HG03342 (cell line): ENCODE results near the gene CARM1.
"Not testable (repeated sequence)": the region's sequence is repeated elsewhere in the genome, so short reads cannot be mapped to it uniquely, and the experiment has no call there.

Source experiments
- ATAC-seq: cut with Tn5 transposase; IDR thresholded peaks from one replicate; pipeline ENCODE4 v1.9.1; 2021; ENCODE audit warnings: mild to moderate bottlenecking, moderate library complexity; ENCODE audit not compliant: unreplicated experiment

Gene CARM1

DNA sequence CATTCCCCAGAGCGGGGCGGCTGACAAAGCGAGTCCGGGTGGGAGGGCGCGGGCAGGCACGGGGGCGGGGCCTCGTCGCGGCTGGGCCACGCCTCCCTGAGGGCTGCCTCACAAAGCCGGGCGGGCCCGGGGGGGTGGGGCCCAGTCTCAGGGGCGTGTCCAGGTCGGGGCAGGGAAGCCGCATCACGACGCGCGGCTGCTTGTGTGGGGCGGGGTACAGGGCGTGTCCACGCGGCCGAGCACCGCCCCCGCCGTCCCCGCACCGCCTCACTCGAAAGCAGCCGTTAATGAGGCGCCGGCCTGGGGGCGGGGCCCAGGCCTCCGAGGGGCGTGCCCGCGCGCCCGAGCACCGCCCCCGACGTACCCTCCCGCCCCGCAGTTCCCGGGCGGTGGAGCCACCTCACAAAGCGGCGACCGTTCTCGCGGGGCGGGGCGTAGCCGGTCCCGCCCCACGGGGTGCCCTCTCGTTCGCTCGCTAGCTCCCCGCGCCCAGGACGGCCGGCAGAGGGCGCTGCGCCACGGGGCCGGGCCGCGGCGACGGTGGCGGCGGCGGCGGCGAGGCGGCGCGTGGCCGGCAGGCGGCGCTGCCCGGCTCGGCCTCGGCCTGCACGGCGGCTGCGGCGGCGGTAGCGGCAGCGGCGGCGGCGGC, at the start of gene CARM1:
Gene CARM1 (plus strand): TSS at position 599 of the 649 bp plus-strand sequence. CDS start 150 bp downstream, outside the sequence.
- ATAC-seq = peak; percentile 64

GRCh38 chr19:10823690-10824089, 47.7 kb upstream of the CARM1 start:
- no peak for ATAC-seq

- no peak for ATAC-seq
Measured at GRCh38 chr19:10826231-10826630, 45.1 kb upstream of the CARM1 start.

GRCh38 chr19:10826846-10827245, 44.5 kb upstream of the CARM1 start:
- no peak for ATAC-seq

- ATAC-seq = no peak
Measured at GRCh38 chr19:10828981-10829821, 42.2 kb upstream of the CARM1 start.

GRCh38 chr19:10829967-10830366, 41.4 kb upstream of the CARM1 start:
- no peak for ATAC-seq

DNA sequence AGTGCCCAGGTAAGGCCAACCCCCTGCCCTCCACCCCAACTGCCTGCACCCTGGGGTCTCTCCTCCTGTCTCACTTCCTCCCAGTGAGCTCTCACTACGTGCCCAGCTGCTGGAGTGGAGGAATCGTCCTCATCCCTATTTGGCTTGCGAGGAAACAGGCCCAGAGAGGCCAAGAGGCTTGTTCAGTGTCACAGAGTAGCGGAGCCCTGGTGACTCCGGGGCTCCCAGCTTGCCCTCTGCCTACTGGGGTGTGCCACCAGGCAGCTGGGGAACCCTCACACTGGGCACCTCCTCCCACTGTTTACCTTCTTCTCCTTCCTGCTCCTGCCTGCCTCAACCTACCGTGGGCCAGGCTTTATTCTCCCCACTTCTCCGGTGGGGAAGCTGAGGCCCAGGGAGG, 41.0 kb upstream of the CARM1 start:
- no peak for ATAC-seq

DNA sequence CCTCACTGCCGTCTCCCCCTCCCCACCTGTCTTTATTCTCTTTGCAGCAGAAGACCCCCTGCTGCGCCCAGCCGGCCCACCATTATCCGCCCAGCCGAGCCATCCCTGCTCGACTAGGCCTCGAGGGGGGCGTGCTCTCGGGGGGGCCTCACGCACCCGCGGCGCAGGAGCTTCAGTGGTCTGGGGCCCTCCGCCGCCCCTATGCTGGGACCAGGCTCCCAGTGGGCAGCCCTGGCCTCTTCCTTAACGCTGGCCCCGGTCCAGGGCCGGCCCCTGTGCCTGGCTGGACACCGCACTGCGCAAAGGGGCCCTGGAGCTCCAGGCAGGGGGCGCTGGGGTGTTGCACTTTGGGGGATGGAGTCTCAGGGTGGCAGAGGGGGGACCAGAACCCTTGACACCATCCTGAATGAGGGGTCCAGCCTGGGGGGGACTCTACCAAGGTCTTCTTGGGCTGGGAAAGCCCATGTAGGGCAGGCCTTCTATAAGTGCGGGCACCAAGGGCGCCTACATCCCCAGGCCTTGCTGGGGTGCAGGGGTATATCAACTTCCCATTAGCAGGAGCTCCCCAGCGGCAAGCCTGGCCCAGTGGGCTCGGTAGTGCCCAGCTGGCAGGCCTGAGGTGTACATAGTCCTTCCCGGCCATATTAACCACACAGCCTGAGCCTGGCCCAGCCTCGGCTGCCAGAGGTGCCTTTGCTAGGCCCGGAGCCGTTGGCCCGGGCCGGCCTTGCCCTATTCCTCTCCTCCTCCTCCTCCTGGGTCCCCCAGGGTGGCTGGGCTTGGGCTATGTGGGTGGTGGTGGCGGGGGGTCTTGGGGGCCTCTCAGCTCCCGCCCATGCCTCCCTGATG, 40.2 kb upstream of the CARM1 start:
- no peak for ATAC-seq

DNA sequence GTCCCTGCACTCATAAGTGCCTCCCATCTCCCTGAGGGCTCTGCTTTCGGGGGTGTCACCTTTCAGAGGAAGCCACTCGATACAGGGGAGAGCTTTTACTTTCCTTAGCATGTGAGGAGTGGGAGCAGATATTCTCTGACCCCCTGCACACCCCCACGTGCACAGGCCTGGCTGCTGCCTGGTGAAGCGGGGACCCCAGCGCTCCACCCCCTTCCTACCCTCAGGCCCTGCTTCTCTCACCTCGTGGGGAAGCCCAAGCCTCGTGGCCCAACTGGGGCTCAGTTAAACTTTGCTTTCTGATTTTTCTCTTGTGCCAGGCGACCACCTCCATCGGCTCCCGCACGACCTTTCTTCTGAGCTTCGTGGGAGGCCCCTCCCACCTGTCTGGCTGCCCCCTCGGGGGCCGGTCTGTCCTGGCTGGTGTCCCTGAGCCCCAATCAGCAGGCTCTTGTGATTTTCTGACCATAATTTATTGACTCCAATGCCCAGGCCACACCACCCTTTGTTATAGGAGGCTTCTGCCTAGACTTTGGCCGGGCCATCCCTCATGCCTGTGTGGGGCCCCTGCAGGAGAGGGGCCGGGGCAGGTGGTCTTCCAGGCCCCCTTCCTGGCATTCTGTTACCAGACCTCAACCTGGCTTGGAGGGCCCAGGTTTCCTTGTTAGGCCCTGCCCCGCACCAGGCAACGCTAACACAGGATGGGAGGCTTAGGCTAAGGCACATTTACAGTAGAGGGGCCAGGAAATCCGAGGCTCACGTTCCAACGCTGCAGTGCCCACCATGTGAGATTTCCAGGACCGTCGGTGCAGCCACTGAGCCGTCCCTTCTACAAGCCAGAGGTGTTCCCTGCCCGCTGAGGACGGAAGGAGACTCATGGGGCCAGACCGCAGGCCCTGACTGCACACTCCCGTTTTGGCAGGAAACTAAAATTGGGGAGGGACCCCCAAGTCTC, 39.1 kb upstream of the CARM1 start:
- ATAC-seq = no peak

DNA sequence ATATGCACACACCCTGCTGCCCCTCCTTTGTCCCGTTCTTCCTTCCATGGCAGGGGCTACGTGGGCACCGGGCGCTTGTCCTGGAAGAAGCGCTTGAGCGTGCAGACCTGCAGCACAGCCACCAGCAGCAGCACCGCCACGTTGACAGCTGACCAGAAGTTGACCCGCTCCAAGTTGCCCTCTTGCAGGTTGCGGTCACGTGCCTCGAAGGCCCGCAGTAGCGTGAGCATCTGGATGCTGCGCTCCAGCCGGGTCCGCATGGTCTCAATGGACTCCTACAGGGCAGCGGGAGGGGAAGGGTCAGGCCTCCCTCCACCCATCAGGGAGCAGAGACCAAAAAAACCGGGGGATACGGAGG, 38.4 kb upstream of the CARM1 start:
- ATAC-seq = no peak

GRCh38 chr19:10835089-10835753, 36.1 kb upstream of the CARM1 start:
- ATAC-seq = no peak

DNA sequence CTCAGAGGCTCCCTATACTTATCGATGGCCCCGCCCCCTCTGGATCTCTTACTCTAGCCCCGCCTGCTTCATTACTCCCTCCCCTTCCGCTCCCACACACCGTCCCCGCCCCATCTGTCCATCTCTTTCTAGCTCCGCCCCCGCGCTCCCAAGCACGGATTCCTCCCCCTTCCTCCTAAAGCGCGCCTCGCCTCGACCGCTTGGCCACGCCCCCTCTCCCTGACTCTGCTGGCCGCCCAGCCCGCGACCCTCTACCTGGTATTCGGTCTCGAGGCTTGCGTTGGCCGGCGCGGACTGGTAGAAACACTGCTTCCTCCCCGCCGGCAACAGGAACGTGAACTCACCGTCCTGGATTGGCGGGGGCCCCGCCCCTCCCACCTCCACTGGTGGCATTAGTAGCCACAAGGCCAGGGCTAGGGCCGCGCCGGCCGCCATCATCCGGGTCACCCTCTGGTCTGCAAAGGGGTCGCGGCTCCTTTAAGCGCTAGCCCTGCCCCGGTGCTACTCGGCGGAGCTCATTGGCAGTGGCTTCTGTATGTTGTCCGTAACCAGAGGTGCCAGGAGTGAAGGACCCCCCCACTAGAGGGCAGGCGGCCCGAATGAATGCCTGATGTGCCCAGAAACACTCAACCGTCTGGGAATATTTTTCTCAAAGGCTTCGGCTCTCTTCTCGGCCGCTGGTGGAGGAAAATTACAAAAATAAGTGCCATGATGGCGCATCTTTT, 35.4 kb upstream of the CARM1 start, which contains the start of gene TMED1:
Gene TMED1 (minus strand): TSS at position 459 of the 725 bp plus-strand sequence. CDS start 21 bp downstream, at position 438.
- peak; percentile 74 for ATAC-seq

DNA sequence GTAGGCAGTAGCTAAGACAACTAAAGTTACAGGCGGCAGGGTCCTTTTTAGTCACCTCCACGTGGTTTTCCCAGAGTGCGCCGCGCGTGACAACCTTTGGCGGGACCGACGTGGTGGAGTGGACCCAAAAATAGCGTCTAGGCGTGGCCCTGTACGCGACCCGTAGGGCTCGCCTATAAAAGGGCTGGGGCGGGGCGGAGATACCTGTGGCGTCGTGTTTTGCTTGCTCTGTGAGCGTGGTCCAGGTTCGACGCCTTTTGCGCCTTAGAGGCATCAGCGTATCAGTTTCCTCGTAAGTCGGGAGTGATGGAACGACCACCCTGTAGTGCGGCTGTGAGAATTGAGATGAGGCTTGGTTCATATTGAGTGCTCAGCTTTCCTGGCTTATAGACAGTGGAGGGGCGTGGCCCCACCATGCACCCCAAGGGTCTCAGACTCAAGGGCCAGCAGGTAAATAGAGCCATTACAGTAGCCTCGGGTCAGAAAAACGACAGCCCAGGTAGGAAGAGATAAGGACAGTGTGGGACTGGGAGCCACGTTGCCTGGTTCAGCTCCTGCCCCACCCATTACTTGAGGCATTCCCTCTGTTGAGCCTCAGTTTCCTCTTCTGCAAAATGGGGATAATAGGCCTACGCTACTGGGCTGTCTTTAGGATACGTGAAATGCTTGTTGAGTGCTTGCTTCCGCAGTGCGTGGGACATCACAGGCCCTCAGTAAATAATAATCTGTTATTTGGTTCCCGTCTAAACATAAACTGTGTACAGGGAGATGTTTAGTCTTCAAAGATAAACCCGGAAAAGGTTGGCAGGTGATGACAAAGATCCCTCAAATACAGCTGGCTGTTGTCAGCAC, 34.6 kb upstream of the CARM1 start:
- ATAC-seq = no peak

DNA sequence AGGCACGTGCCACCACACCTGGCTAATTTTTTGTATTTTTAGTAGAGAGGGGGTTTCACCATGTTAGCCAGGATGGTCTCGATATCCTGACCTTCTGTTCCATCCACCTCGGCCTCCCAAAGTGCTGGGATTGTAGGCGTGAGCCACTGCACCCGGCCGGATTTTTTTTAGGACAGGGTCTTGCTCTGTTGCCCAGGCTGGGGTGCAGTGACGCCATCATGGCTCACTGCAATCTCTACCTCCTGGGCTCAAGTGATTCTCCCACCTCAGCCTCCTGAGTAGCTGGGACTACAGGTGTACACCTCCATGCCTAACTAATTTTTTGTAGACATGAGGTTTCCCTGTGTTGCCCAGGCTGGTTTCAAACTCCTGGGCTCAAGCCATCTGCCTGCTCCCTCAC, 33.7 kb upstream of the CARM1 start:
- not testable (repeated sequence) for ATAC-seq

DNA sequence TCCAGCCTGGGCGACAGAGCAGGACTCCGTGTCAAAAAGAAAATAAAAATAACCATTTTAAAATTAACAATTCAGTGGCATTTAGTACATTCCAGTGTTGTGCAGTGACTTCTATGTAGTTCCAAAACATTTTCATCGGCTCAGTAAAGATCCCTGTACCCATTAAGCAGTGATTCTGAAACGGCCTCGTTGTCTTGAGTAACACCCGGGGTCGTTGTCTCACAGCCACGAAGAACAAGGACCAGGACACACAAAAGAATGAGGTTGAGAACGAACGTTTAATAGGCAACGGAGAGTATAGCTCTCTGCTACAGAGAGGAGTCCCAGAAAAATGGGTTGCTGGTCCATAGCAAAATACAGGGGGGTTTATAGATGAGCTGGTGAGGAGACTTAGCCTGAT, 33.0 kb upstream of the CARM1 start:
- ATAC-seq = no peak

DNA sequence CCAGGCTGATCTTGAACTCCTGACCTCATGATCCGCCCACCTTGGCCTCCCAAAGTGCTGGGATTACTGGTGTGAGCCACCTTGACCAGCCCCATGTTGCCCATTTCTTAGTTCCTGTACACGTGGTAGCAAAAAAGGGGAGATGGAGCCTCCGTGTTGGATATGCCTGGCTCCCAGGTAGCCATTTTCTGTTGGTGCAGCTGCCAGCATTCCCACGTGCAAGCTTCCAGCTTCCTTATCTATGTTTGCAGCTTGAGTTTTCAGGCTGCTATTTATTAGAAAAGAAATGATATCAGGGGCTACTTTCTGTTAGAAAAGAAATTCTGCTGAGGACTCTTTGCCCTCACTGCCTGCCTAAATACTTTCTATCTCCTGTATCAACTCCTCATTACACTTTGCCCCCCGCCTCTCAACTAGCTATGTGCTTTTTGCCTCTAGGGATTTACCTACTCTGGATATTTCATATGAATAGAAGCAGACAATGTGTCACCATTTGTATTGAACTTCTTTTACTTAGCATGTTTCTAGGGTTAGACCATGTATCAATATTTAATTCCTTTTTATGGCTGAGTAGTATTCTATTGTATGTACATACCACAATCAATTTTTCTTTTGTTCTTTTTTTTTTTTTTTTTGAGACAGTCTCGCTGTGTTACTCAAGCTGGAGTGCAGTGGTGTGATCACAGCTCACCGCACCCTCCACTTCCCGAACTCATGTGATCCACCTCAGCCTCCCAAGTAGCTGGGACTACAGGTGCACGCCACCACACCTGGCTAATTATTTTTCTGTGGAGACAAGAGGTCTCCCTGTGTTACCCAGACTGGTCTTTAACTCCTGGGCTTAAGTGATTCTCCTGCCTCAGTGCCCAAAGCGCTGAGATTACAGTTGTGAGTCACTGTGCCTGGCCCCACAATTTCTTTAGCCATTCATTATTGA, 32.0 kb upstream of the CARM1 start:
- ATAC-seq = no peak

GRCh38 chr19:10842788-10843187, 28.6 kb upstream of the CARM1 start:
- ATAC-seq = no peak
